GM18502 (cell line): Measurements from ENCODE around the gene SCFD2.

Experiments
- ATAC-seq: cut with Tn5 transposase; IDR thresholded peaks from one replicate; pipeline ENCODE4 v1.9.1; 2021; ENCODE audit warnings: mild to moderate bottlenecking; ENCODE audit not compliant: unreplicated experiment, poor library complexity

SCFD2 gene

GRCh38 chr4:52947401-52948056 is 418.3 kb downstream of the SCFD2 start:
- no peak for ATAC-seq

DNA sequence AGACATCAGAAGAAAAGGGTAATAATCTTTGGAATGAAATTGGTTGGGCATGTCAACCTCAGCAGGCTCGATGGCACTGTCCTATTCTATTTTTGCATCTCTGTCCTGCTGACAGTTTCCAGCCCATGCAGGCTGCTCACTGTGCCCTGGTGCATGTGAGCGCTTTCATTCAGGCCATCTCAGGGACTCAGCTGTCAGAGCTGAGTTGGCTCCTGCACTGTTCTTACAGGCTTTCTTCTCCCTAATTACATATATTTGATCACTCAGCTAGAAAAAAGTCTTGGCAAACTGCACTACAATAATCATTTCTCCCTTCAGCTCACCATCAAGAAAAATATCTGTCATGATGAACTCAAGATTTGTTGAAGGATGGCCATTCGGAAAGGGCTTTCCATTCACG is 419.0 kb downstream of the SCFD2 start:
- ATAC-seq: no peak

DNA sequence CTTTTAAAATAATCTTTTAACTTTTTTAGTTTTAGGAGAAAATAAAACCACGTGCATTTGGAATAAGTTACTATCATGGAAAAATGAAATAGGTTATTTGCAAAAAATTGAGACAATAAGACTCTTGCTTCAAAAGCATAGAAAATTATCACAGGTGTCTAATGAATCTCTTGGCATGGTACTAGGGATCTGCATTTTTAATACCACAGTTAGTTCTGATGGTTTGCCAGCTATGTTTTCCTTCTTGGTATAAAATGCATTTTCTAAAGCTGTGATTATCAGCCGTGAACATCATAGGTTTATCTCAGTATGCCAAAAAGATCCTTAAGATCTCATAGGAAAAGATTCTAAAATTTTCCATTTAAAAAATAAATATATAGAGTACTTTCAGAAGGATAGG is 419.9 kb downstream of the SCFD2 start:
- no peak for ATAC-seq

DNA sequence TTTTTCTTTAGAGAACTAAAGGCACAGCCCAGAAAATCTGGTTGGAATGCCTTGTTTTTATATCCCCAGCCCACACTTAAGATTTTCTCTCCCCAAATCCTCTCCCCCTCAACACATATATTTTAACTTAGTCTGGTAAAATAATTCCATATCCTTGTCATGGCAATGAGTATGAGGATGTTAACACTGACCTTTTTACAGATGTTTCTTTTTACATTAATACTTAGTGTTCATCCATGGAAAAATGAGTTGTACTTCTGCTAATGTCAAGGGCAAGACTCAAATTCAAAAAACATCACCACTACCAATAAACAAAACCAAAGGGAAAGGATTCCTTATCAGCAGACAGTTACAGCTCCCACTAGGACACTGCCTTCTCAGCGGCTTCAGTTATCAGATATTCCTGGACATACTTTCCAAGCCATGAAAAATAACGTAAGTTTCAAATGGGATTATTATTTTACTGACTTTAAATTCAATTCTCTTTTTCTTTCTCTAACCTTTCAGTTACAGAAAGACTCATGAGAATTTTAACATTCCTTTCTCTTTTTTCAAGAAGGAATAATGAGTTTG is 420.4 kb downstream of the SCFD2 start:
- ATAC-seq: no peak

GRCh38 chr4:52943677-52944076 is 422.2 kb downstream of the SCFD2 start:
- no peak for ATAC-seq

DNA sequence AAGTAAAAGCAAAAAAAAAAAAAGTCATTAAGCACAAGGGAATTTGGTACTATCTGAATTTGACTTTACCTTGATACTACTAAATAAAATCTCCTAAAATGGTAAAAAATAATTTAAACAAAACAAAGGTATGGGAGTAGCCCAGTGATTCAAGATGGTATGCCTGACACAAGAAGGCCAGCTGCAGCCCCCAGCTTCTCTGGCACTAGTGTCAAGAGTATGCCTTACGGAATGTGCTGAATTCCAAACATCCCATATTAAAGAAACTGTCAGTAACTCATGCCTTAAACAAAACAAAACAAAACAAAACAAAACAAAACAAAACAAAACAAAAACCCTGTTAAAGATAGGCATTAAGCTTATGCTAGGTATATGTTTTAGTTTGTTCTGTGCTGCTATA is 422.9 kb downstream of the SCFD2 start:
- no peak for ATAC-seq

DNA sequence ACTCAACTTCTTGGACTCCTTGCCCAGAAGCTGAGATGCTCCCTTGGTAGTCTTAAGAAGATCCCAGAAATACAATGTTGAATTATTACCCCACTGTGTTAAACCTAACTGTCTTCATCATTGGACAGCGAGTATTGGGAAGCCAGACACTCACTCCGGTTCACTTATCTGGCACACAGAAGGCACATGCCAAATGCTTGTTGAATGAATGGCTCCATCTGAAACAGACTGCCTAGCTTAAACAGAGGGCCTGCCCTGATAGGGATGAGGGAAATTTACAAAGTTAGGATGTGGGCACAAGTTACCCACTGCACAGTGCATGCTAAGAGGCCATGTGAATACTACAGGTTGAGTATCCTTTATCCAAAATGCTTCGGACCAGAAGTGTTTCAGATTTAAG is 424.4 kb downstream of the SCFD2 start:
- no peak for ATAC-seq

DNA sequence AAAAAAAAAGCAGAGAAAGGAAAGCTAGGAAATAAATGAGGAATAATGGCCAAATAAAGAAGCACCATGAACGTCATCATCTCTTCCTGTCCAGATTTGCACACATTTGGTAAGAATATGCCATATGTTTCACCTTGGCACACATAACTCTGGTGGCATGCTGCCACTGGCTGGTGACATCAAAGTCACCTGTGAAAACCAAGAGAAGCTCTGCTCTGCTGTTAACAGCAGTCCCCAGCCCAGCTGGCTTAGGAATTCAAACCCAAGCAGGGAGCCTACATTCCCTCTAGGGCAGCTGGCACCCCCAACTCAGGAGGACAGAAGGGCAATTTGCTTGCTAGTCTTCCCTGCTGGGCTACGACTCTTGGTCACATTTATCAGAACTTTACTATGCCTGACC is 426.1 kb downstream of the SCFD2 start:
- no peak for ATAC-seq

DNA sequence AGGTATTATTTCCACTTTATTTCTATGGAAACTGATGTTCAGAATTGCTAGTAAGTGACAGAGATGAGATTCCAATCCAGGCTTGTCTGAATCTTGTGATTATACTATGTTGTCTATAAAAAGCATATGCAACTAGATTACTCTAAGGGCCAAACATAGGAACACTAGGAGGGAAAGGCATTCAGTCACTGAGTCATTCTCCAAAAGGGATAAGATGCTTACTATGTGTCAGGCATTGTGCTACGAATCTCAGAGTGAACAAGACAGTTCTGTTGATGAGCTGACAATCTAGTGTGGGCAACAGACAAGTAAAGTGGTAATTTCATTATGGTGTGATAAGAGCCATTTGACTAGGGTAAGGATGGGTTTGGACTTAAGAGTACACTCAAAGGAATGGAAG is 426.5 kb downstream of the SCFD2 start:
- ATAC-seq: no peak

GRCh38 chr4:52937829-52938228 is 428.0 kb downstream of the SCFD2 start:
- ATAC-seq: no peak

DNA sequence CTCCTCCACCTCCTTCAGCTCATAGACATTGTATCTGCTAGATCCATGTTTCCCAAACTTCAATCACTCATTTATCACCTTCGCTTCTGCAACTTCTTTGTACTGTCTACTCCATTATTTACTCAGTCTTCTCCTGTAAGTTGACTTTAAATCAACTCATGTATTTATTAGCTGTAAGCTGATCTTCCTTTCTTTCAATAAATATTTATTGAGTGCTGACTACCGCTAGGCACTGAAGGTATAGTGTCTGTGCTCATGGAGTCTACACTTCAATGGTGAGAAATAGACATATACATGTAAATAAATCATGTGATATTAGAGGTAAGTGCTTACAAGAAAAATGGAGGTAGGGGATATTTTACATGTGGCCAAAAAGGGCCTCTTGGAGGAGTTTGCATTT is 429.1 kb downstream of the SCFD2 start:
- no peak for ATAC-seq

DNA sequence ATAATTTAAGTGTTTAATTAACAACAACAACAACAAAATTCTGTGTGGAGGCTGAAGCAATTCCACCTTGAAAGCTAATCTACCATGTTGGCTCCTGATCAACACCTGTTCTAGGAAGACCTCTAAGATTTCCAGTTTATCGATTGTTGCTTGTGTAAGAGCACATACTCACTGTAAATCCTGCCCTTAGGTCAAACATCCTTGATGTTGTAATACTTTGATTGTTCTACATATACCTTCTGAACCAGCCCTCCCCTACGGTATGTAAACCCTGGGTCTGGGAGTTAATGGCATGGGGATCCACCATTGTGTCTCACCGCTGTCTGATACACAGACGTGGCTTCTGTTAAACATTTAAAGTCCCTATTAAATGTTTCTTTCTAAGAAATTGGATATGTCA is 430.5 kb downstream of the SCFD2 start:
- no peak for ATAC-seq

DNA sequence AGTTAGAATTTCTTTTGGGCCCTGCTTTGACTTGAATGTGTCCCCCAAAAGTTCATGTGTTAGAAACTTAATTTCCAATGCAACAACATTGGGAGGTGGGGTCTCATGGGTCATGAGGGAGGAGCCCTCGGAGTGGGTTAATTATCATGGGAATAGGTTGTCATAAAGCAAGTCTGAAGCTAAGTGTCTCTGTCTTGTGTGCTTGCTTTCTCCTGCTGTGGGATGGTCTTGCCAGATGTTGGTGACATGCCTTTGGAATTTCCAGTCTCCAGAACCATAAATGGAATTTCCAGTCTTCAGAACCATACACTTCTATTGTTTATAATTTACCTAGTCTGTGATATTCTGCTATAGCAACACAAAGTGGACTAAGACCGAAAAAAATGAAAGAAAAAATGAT is 432.1 kb downstream of the SCFD2 start:
- no peak for ATAC-seq

GRCh38 chr4:52932591-52933470 is 433.0 kb downstream of the SCFD2 start:
- no peak for ATAC-seq

DNA sequence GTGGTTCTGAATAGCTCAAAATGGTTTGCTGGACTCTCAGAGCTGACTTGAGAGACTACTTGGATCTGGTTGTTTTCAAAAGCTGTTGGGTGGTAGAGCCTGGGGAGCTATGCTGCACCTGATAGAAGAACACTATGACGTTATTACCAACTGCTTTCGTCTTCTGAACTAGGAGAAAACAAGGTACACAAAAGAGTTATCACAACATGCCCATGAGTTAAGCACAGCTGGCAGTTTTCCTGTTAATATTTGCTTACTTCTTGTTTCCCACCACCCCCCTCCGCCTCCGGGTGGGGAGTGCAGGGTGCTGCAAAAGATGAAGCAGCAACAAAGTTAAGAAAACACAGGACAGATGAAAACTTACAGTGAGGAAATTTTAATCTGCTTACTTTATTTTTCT is 434.6 kb downstream of the SCFD2 start:
- ATAC-seq: no peak

GRCh38 chr4:52926196-52926974 is 439.5 kb downstream of the SCFD2 start:
- ATAC-seq: no peak

DNA sequence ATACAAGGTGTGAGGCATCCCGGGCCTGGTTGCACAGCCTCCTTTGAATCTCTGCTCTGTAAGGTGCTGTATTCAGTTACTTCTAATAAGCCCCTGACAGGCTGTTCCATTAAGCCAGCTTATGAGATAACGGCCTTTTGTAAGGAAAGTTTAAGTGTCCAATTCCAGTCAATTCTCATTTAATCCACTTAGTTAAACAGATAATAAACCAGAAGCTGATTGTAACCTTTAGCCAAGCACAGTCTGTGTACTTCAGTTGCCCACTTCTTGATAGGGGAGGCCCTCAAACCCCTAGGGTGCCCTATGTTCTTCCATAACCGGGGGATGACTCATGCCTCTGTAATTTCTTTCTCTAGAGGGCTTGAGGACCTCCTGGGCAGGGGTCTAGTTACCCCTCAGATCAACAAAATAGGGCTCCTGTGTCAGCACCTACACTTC is 440.3 kb downstream of the SCFD2 start:
- no peak for ATAC-seq

DNA sequence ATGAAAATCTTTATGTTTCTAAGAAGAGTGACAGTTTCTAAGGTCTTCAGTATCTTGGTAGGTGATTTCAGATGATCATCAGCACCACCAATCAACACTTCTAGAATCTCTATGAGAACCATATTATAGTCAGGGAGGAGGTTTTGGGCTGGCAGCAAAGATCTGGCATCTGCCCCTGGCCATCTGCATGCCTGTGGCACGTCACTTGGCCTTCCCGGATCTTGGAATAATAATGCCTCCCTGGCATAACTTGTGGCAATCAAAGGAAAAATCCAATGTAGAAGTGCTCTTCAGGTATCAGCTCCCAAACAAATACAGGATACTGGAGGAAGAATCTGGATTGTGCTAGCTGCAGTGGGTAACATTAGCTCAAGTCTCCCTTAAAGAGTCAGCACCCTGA is 446.4 kb downstream of the SCFD2 start:
- ATAC-seq: no peak

DNA sequence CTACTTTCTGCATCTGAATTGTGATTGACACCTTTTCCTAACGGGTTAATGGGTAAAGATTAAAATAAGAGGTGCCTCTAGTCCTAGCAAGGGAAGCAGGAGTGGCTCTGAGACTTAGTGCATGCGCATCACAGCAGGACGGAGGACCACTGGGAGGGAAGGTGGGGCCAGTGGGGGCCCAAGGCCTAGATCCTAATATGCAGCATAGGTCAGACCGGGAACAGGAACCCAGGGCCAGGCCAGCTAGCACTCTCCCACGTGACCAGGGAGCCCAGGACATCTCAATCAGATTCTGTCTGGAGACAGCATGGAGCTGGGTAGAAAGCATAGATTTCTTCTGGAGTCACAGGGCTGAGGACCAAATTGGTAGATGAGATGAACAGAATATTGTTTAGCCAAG is 448.0 kb downstream of the SCFD2 start:
- no peak for ATAC-seq

GRCh38 chr4:52915730-52916300 is 450.0 kb downstream of the SCFD2 start:
- no peak for ATAC-seq
